NCI-H187 (cell line): Measurements from ENCODE around the gene SAMD4A.

Experiments
- DNase-seq, 2 experiments: peaks; one replicate each; lab custom pipeline; 2025; lab: John Stamatoyannopoulos, UW

SAMD4A gene

DNA sequence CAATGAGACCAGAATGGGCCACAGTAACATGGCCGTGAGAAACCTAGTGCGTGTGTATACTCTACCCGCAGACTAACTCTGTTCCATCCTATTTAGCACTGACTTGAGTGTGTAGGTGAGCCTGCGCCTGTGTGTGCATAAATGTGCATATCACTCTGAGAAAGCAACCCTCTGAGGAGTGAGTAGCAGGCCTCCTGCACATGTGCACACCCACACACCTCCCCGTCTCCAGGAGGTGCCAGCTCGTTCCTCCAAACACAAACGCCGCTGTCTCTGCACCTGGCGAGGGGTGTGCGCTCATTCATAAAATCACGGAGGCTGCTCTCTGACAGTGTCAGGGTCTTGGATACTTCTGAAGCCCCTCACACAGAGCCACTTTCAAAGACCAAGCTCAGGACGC lies 196.8 kb downstream of the SAMD4A start:
- no peak for DNase-seq

DNA sequence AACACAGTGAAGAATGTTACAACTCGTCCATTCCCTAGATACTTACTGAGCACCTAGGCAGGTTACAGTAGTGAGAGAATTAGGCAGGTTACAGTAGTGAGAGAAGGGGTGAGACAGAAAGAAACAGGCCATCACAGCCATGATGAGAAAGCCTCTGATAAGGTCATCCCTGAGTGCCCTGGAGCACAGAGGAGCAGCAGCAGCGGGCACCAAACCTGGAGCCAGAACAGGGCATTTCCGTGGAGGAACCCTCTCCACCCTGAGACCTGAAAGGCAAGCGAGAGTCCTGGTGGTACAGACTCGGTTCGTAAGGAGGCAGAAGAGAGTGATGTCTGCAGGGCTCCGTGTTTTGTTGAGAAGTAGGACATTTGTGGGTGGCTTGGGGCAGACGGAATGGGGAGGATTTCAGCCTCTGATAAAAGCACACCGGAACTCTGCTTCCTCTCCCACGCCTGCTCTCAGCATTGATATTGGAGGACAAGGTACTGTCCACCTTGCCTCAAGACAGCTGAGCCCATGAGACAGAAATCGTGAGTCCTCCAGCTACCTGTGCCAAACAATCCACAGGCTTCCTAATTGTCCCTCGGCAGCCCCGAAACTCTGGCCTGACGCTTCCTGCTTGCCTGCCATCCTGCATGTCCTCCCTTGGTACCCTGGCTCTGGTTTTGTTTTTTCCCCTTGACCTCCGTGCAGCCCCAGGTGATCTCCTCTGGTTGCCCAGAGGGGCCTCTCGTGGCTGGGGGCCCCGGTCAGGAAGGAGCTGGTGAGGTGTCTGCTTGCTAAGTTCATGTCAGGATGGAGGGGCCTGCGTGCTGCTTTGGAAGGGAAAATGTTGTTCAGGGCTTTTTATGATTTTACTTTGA lies 199.6 kb downstream of the SAMD4A start:
- no peak for DNase-seq

DNA sequence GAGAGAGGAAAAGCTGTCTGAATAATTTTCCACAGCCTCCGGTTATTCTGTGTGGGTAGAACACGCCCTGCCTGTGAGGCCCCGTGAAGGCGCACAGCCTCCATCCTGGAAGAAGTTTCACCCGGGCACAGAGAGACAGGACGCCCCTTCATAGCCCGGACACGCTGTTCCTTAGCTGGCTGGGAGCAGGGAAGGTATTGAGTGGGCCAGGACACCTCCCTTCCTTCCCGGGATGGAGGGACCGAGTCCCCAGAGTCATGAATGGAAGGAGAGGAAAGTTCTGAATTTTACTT lies 200.2 kb downstream of the SAMD4A start:
- no peak for DNase-seq

GRCh38 chr14:54767450-54767849 lies 200.5 kb downstream of the SAMD4A start:
- no peak for DNase-seq

- no peak for DNase-seq
Measured at GRCh38 chr14:54768501-54769129, 201.7 kb downstream of the SAMD4A start.

- DNase-seq: no peak
Measured at GRCh38 chr14:54769951-54770863, 203.3 kb downstream of the SAMD4A start.

DNA sequence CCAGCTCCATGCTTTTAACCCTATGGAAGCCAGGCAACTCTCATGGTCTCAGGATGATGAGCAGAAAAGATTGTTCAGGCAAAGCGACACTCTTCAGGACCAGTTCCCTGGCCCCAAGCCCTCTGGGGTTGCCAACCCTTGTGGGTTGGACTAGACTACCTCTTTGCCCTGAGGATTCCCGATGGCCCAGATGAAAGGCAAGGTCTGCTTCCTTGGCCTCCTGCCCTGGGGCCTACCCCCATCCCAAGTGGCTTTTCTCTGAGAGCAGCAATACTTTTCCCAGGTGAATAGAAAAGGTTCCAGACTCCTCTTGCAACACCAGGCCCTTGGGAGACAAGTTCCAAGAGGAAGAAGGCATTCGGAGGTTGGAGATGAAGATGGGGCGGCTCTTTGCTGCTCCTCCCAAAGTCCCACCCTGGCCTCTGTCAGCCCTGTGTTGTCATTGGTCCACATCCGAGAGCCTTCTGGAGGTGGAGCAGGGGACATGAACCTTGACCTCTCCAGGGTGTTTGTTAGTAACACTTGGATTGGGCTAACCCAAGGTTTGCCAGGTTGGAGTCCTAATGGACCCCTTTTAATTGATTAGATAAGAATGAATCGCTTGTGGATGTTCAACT lies 204.6 kb downstream of the SAMD4A start:
- DNase-seq: no peak

DNA sequence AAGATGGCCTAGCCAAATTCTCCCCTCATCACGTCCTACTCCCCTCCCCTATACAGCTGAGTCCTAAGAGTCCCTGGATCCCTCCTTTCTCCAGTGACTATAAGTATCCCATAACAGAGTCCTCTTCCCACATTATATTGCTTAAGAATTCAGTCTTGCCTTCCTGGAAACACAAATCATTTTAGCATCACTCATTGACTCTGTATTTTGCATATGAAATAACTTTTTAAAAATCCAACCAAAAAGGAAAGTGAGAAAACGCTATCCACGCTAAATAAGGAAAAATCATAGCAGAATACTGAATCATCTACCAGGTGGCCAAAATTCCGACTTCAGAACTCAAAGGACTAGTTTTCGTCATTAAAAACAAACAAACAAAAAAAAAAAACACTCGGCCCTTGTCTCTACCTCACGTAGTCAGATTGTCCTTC lies 205.5 kb downstream of the SAMD4A start:
- DNase-seq: no peak

DNA sequence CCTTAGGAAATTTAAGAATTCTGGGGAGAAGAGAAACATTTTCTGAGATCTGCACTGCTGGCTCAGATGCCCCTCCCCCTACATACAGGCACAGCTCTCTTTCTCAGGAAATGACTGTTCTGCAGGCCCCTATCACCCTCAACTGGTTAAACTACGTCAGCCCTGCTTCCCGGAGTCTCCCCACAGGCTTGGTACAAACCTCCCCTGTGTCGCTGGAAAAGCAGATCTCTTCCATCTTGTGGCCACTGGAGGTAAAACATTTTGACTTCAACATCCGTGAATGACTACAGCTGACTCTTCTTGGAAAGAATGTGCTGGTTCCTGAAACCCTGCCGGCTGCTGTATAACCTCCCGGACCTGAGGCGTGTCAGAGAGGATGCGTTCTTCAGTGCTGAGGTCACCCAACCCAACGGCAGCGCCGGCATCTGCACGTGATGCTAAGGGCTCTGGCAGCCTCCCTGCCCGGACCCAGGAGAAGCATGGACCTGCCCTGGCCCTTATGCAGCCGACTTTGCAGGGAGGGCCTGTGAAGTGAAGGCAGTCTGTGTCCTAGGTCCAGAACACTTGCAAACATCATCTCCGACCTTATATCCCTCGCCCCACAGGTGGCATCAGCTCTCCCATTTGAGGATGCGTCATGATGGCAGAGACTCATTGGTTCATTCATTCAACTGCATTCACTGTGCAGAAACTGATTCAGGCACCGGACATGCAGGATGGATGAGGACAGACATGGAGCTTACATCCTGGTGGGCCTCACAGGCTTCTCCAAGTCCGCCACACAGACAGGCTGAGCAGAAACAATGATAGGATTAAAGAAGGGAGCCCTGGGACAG lies 206.5 kb downstream of the SAMD4A start:
- no peak for DNase-seq

DNA sequence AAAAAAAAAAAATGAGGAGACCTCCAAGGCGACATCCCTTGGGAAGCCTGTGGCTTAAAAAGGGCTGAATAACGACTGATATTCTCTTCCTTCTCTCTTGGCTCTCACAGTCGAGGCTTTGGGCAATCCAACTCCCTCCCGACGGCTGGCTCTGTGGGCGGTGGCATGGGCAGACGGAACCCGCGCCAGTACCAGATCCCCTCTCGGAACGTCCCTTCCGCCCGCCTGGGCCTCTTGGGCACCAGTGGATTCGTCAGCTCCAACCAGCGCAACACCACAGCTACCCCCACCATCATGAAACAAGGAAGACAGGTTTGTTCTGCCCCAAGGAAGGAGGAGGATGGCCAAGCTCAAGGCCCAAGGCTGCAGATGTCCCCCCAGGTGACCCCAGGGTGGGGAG lies 207.9 kb downstream of the SAMD4A start:
- no peak for DNase-seq

DNA sequence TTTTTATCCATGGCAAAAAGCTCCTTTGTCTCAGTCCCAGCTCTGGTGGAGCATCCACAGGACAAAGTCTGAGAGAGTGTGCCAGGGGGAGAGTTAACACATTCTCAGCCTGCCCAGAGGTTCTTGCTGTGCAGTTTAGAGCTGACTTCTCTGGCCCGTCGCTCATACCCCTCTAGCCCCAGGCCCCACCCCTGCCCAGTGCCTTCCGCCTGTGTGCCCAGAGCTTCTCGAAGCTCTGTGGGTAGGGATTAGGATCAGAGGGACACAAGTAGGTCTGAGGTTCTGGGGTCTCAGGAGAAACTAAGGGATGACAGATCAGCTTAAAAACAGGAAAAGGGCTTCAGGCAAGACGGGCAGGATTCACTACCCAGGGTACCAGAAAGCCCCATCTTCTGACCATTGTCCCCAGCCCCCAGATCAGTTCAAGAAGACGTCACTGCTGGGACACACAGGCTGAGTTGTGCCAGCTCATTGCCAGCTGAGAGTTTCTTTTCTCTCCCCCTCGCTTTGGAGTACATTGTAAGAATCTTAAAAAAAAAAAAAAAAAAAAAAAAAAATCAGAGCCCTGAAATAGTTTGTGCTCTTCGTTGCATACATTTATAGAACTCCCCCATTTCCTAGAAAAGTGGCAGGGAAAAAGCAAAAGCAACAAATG lies 208.7 kb downstream of the SAMD4A start:
- DNase-seq: no peak

DNA sequence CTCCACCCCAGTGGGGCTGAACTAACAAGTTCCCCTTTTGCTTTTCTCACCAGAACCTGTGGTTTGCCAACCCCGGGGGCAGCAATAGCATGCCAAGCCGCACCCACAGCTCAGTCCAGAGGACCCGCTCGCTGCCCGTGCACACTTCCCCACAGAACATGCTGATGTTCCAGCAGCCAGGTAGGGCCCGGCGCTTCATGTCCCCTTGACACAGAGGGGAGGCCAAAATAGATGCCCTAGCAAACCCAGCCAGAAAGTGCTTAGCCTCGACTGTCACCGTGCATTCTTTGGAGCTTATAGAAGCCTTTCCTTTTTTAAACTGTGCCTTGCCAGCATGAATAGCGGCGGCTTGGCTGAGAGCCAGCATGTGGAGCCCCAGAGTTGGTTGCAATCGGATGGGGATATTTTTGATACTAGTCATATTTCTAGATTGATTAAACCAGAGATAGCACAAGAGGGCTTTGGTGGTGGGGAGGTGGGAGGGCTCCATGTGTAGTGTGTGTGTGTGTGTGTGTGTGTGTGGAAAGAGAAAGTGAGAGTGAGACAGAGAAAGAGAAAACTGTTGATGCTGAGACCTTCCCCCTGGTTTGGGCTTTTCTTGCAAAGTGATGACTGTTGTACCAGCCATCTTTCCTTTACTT lies 209.6 kb downstream of the SAMD4A start:
- no peak for DNase-seq

GRCh38 chr14:54777395-54777794 lies 210.5 kb downstream of the SAMD4A start:
- no peak for DNase-seq

- no peak for DNase-seq
Measured at GRCh38 chr14:54778618-54779345, 211.9 kb downstream of the SAMD4A start.

DNA sequence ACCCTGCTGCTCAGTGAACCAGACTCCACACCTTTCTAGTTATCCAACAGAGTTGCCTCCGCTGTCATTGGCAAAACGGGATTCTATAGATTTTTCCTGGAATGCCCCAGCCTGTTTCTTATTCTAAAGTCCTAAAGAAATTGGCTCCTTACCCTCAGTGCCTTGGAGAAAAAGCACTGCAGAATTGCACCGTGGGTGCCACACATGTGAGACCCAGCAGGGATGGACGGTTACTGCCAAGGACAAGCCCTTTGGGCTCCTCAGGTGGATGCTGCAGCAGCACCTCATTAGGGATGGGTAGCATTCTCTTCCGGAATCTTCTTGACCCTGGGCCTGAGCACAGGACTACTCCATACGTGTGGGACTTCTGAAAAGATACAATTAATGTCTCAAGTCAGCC lies 214.2 kb downstream of the SAMD4A start:
- no peak for DNase-seq

DNA sequence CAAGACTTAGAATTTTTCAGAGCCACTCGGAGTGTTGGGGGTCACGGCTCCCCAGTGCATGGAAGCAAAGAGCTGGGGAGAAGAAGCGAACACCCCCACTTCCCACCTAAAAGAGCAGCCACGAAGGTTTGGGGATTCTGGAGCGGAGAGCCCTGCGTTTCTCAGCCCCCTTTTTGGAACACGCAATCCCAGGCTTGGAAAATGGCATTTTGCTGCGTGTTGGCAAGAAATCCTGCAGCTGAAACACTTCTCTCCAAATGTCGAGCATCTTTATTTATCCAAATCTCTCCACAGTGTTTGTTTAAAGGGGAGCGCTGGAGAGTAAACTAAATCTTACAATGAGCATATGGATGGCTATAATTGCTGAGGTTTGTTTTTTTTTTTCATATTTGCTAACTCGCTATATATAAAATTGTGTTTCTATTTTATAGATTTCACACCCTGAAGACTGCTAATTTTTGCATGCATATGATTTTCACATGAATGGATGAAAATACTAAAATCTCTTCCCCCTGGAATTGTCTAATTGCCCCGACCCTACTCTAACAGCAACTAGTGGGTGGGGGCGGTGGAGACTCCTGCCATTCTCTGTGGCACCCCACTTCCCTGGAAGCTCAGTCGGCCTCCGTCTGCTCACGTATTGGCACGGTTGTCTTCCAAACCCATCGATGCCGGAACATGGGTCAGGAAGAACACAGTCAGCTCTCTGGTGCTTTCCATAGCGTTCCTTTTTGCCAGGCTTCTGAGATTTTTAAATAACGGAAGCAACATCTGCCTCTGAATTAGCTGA lies 215.2 kb downstream of the SAMD4A start:
- no peak for DNase-seq

- DNase-seq: no peak
Measured at GRCh38 chr14:54782751-54783659, 216.1 kb downstream of the SAMD4A start.

GRCh38 chr14:54783660-54784015 lies 216.7 kb downstream of the SAMD4A start:
- DNase-seq: no peak
